HG03196 (cell line): Measurements from ENCODE around the gene PTGDR2.

Source experiments
- ATAC-seq: cut with Tn5 transposase; IDR thresholded peaks from one replicate; pipeline ENCODE4 v1.9.1; 2021; ENCODE audit not compliant: unreplicated experiment

The PTGDR2 gene

GRCh38 chr11:60874421-60875365, 18.9 kb upstream of the PTGDR2 start:
- ATAC-seq, result no peak

GRCh38 chr11:60873533-60873932, 17.8 kb upstream of the PTGDR2 start:
- no peak for ATAC-seq

GRCh38 chr11:60872961-60873524, 17.3 kb upstream of the PTGDR2 start:
- no peak for ATAC-seq

GRCh38 chr11:60872124-60872960, 16.6 kb upstream of the PTGDR2 start:
- no peak for ATAC-seq

- ATAC-seq, result no peak
These were observed 15.8 kb upstream of the PTGDR2 start for GRCh38 chr11:60871378-60872061.

GRCh38 chr11:60870733-60871377, 15.1 kb upstream of the PTGDR2 start:
- no peak for ATAC-seq

GRCh38 chr11:60870276-60870675, 14.5 kb upstream of the PTGDR2 start:
- no peak for ATAC-seq

- ATAC-seq, result no peak
These were observed 13.7 kb upstream of the PTGDR2 start for GRCh38 chr11:60869451-60869825.

- no peak for ATAC-seq
These were observed 13.1 kb upstream of the PTGDR2 start for GRCh38 chr11:60868682-60869450.

GRCh38 chr11:60867871-60868681, 12.3 kb upstream of the PTGDR2 start:
- no peak for ATAC-seq

- no peak for ATAC-seq
These were observed 11.4 kb upstream of the PTGDR2 start, which contains the start of gene ZP1 for GRCh38 chr11:60866911-60867870. TSS of gene ZP1 (plus strand) at chr11:60867542. CDS start at chr11:60867562, 20 bp downstream.

- no peak for ATAC-seq
These were observed 9.2 kb upstream of the PTGDR2 start for GRCh38 chr11:60864856-60865513.

- no peak for ATAC-seq
These were observed 8.1 kb upstream of the PTGDR2 start for GRCh38 chr11:60863550-60864521.

GRCh38 chr11:60862171-60862570, 6.4 kb upstream of the PTGDR2 start:
- no peak for ATAC-seq

GRCh38 chr11:60860943-60861342, 5.2 kb upstream of the PTGDR2 start:
- ATAC-seq, result no peak
